H1 (cell line): Measurements from ENCODE around the gene LRRN1. TPM values are rescaled to one million over a fixed set of nuclear protein-coding genes. Genes with fewer than 3 reads are reported as not detected.

Experiments
- CTCF ChIA-PET: fragments of 300-600 bp; sonication (Branson Sonifier 250); formaldehyde crosslinking; loops from one replicate; lab custom pipeline; 2021; ENCODE audit not compliant: partially characterized antibody; lab: Charles Lee
- POLR2A ChIA-PET: fragments of 300-600 bp; sonication (Branson Sonifier 250); formaldehyde crosslinking; loops from one replicate; lab custom pipeline; 2021; ENCODE audit warnings: inconsistent platforms; ENCODE audit not compliant: partially characterized antibody; lab: Charles Lee
- DNase-seq, 2 experiments: peaks; one replicate each; pipeline versions ENCODE4 v3.0.0 to v3.0.0-alpha.2; 2010 to 2022; ENCODE audit warnings: low spot score in 2 of 2, low read depth in 1 of 2, mixed read lengths in 1 of 2
- FAIRE-seq: peaks from 2 replicates; lab custom pipeline; 2011; peaks lifted over from hg19 to GRCh38; lab: Jason Lieb, UNC
- H2AFZ ChIP-seq: 2 replicates; pipeline ENCODE4 v1.8.1; 2012; ENCODE audit warnings: low read length, inconsistent platforms
- H2AK5ac ChIP-seq: 2 replicates; pipeline ENCODE4 v1.6.1; 2013; ENCODE audit warnings: low read depth, low read length
- H2BK120ac ChIP-seq: replicated peaks from 2 replicates; pipeline ENCODE3; 2013; ENCODE audit warnings: low read depth, low read length, inconsistent platforms
- H2BK12ac ChIP-seq: 2 replicates; pipeline ENCODE4 v1.6.1; 2013; ENCODE audit warnings: low read depth, low read length
- H2BK15ac ChIP-seq: 2 replicates; pipeline ENCODE4 v1.6.1; 2013; ENCODE audit warnings: low read length
- H2BK20ac ChIP-seq: 2 replicates; pipeline ENCODE4 v1.6.1; 2013; ENCODE audit warnings: low read length
- H2BK5ac ChIP-seq: 2 replicates; pipeline ENCODE4 v1.6.1; 2013; ENCODE audit warnings: low read depth, low read length
- H3K14ac ChIP-seq: 2 replicates; pipeline ENCODE4 v1.6.1; 2013; ENCODE audit warnings: inconsistent platforms; ENCODE audit not compliant: insufficient read length
- H3K18ac ChIP-seq: 2 replicates; pipeline ENCODE4 v1.6.1; 2013; ENCODE audit warnings: low read length; ENCODE audit errors: extremely low read depth
- H3K23ac ChIP-seq: 2 replicates; pipeline ENCODE4 v1.6.1; 2013; ENCODE audit warnings: inconsistent platforms; ENCODE audit not compliant: insufficient read length
- H3K23me2 ChIP-seq: 2 replicates; pipeline ENCODE4 v1.6.1; 2013; ENCODE audit warnings: low read depth, low read length
- H3K27ac ChIP-seq: 2 replicates; pipeline ENCODE4 v1.6.1; 2011; ENCODE audit warnings: low read depth, low read length, inconsistent platforms
- H3K27me3 ChIP-seq, 4 experiments: replicated peaks in 1 of 4; 1 replicate in 1 of 4; 2 replicates in 3 of 4; pipeline versions ENCODE4 v1.6.1 to v1.8.1; 2011 to 2013; ENCODE audit warnings: low read length in 3 of 4, mild to moderate bottlenecking in 3 of 4, inconsistent platforms in 2 of 4, mixed read lengths in 2 of 4, moderate library complexity in 1 of 4; ENCODE audit not compliant: control insufficient read depth in 3 of 4, insufficient read depth in 3 of 4; ENCODE audit errors: extremely low read depth in 1 of 4
- H3K36me3 ChIP-seq, 4 experiments: 2 replicates each; pipeline versions ENCODE4 v1.6.1 to v1.8.1; 2011 to 2013; ENCODE audit warnings: mild to moderate bottlenecking in 4 of 4, low read length in 3 of 4, moderate library complexity in 2 of 4, control low read depth in 1 of 4, inconsistent platforms in 1 of 4; ENCODE audit not compliant: insufficient read depth in 4 of 4, control insufficient read depth in 2 of 4
- H3K4ac ChIP-seq: replicated peaks from 2 replicates; pipeline ENCODE3; 2013; ENCODE audit warnings: low read length, low read depth, mixed read lengths, inconsistent platforms; ENCODE audit not compliant: insufficient read length
- H3K4me1 ChIP-seq, 4 experiments: replicated peaks in 1 of 4; 1 replicate in 1 of 4; 2 replicates in 3 of 4; pipeline versions ENCODE4 v1.6.1 to v1.8.1; 2011 to 2013; ENCODE audit warnings: low read length in 3 of 4, inconsistent platforms in 2 of 4, mixed read lengths in 1 of 4; ENCODE audit not compliant: insufficient read depth in 4 of 4, control insufficient read depth in 3 of 4
- H3K4me2 ChIP-seq, 2 experiments: 2 replicates each; pipeline versions ENCODE4 v1.6.1 to v1.8.1; 2011 to 2013; ENCODE audit warnings: low read depth in 2 of 2, low read length in 2 of 2, control low read depth in 1 of 2, inconsistent platforms in 1 of 2, mild to moderate bottlenecking in 1 of 2; ENCODE audit not compliant: insufficient read depth in 1 of 2
- H3K4me3 ChIP-seq, 4 experiments: fragments of 200-600, 300-600 bp in 1 of 4; sonication (generic), shearing (Covaris generic), sonication (Bioruptor Twin) in 1 of 4; 2 replicates each; pipeline versions ENCODE4 v1.5.1 to v1.8.1; 2011 to 2016; ENCODE audit warnings: low read length in 4 of 4, low read depth in 3 of 4, control low read depth in 2 of 4, inconsistent platforms in 2 of 4, mild to moderate bottlenecking in 2 of 4, mixed read lengths in 1 of 4, moderate library complexity in 1 of 4; ENCODE audit not compliant: insufficient read depth in 2 of 4; ENCODE audit errors: extremely low read depth in 1 of 4
- H3K56ac ChIP-seq: replicated peaks from 2 replicates; pipeline ENCODE3; 2013; ENCODE audit warnings: low read depth, mild to moderate bottlenecking, mixed read lengths, low read length, inconsistent platforms; ENCODE audit not compliant: insufficient read length
- H3K79me1 ChIP-seq: 2 replicates; pipeline ENCODE4 v1.6.1; 2013; ENCODE audit warnings: low read depth, low read length, control low read depth
- H3K79me2 ChIP-seq, 2 experiments: 2 replicates each; pipeline versions ENCODE4 v1.6.1 to v1.8.1; 2012 to 2013; ENCODE audit warnings: low read length in 2 of 2, mild to moderate bottlenecking in 2 of 2, inconsistent platforms in 1 of 2; ENCODE audit not compliant: insufficient read depth in 2 of 2, control insufficient read depth in 1 of 2
- H3K9ac ChIP-seq, 4 experiments: replicated peaks in 1 of 4; 1 replicate in 1 of 4; 2 replicates in 3 of 4; pipeline versions ENCODE4 v1.6.1 to v1.8.1; 2011 to 2013; ENCODE audit warnings: low read depth in 3 of 4, low read length in 3 of 4, control low read depth in 2 of 4, mild to moderate bottlenecking in 2 of 4, moderate library complexity in 2 of 4, inconsistent platforms in 1 of 4; ENCODE audit errors: extremely low read depth in 1 of 4
- H3K9me3 ChIP-seq, 2 experiments: 2 replicates each; pipeline versions ENCODE4 v1.6.1 to v1.8.1; 2012 to 2013; ENCODE audit warnings: mild to moderate bottlenecking in 2 of 2, moderate library complexity in 2 of 2, control low read depth in 1 of 2, inconsistent platforms in 1 of 2, low read depth in 1 of 2, low read length in 1 of 2, mixed read lengths in 1 of 2; ENCODE audit not compliant: insufficient read depth in 2 of 2
- H4K20me1 ChIP-seq, 2 experiments: replicated peaks in 1 of 2; 2 replicates each; pipeline versions ENCODE3 to v1.8.1; 2011 to 2013; ENCODE audit warnings: inconsistent platforms in 2 of 2, low read length in 2 of 2, mild to moderate bottlenecking in 1 of 2; ENCODE audit not compliant: insufficient read depth in 2 of 2, control insufficient read depth in 1 of 2
- H4K5ac ChIP-seq: 2 replicates; pipeline ENCODE4 v1.6.1; 2013; ENCODE audit warnings: low read length, low read depth, mixed read lengths, inconsistent platforms; ENCODE audit not compliant: insufficient read length
- H4K8ac ChIP-seq: 2 replicates; pipeline ENCODE4 v1.8.0; 2013; ENCODE audit warnings: mild to moderate bottlenecking, moderate library complexity, low read length, inconsistent platforms; ENCODE audit not compliant: insufficient read depth; ENCODE audit errors: extremely low read depth
- H4K91ac ChIP-seq: replicated peaks from 2 replicates; pipeline ENCODE3; 2013; ENCODE audit warnings: low read length, mixed read lengths, inconsistent platforms; ENCODE audit not compliant: insufficient read length
- CEBPB ChIP-seq: IDR thresholded peaks from 2 replicates; pipeline ENCODE4 v1.6.1; 2012; ENCODE audit warnings: low read depth, low read length
- JUN ChIP-seq: IDR thresholded peaks from 2 replicates; pipeline ENCODE4 v1.6.1; 2011; ENCODE audit warnings: low read depth, mild to moderate bottlenecking, improper control_type of control experiment, low read length
- KDM4A ChIP-seq: IDR thresholded peaks from one replicate; pipeline ENCODE4 v1.7.1; 2012; ENCODE audit warnings: low read depth, mild to moderate bottlenecking, moderate library complexity, low read length, inconsistent platforms; ENCODE audit not compliant: severe bottlenecking
- WGBS, 2 experiments: shearing (Covaris generic) in 1 of 2; methylation state at CpG; one replicate each; pipeline versions ENCODE4 v1.1.6 to v1.1.7; 2013 to 2015; ENCODE audit warnings: low lambda C conversion rate in 2 of 2, mixed read lengths in 2 of 2, inconsistent platforms in 1 of 2, low coverage in 1 of 2, missing lambda C conversion rate in 1 of 2; ENCODE audit not compliant: insufficient replicate concordance in 2 of 2, insufficient coverage in 1 of 2, insufficient read length in 1 of 2; ENCODE audit errors: extremely low coverage in 1 of 2, missing lambda C conversion rate in 1 of 2; 5-methylcytosine and 5-hydroxymethylcytosine counted together
- polyA plus RNA-seq, 7 experiments: library from polyadenylated mRNA; depleted of rRNA in 3 of 7; stranded (reverse) in 5 of 7; unstranded in 2 of 7; fragments of >200 nt in 5 of 7; fragments of 200-250 nt in 2 of 7; gene quantifications; 1 replicate in 5 of 7; 2 replicates in 1 of 7; 4 replicates in 1 of 7; pipeline versions ENCODE4 v1.2.1 to v1.2.3, GENCODE V29; 2011 to 2013; ENCODE audit warnings: missing spikeins in 2 of 7, mixed read lengths in 2 of 7
- total RNA-seq: library from RNA; stranded (reverse); fragmentation: NEBNext Ultra II Directional; extraction: Animal tissue kit (Norgen Biotek cat#: 25700); gene quantifications from 2 replicates; pipeline ENCODE4 v1.2.1, GENCODE V29; 2021

The LRRN1 gene
- total and polyA plus RNA-seq, 2 of the 8 experiments (the other 6 are each of a cell fraction or from before 2014, with no cell fraction given): 159 to 199 TPM

- Histone ChIP-seq H2BK20ac (no peak overlapping the region), H2BK120ac (no peak overlapping the region), H3K4ac (no peak overlapping the region), H3K23me2 (no peaks in the 10 kb centered on the region), H2BK15ac (no peak overlapping the region), H3K79me1 (no peaks in the 10 kb centered on the region), H4K20me1 (no peaks in the 10 kb centered on the region), H4K5ac (no peak overlapping the region), H4K91ac (no peak overlapping the region), H3K4me2 (no peak overlapping the region), H2BK5ac (no peak overlapping the region), H3K9ac (no peak overlapping the region), H3K18ac (no peak overlapping the region), H3K27ac (no peak overlapping the region), H2BK12ac (no peak overlapping the region), H4K8ac (no peak overlapping the region), H3K9me3 (peaks cover 7% of the 10 kb centered on the region in 2 experiments; a peak in 2 of 4 replicates), H3K56ac (no peak overlapping the region), H2AK5ac (no peak overlapping the region), H3K4me3 (no peak overlapping the region), H3K23ac (no peak overlapping the region), H3K14ac (no peak overlapping the region), H2AFZ (no peak overlapping the region), H3K36me3 (no peaks in the 10 kb centered on the region), H3K27me3 (no peaks in the 10 kb centered on the region), H3K79me2 (no peaks in the 10 kb centered on the region), H3K4me1 (no peaks in the 10 kb centered on the region)
- WGBS, 2 experiments: 91% methylated on average over 4 of the region's 4 CpGs; no CpG with 5 or more reads in 1 of the 2 experiments
- POLR2A ChIA-PET: no interaction called here
- CTCF ChIA-PET: no interaction called here
- no peak for FAIRE-seq
- DNase-seq: no peak
- TF ChIP-seq KDM4A (no peak), JUN (no peak), CEBPB (no peak)
Measured at GRCh38 chr3:3776607-3777006, 22.6 kb upstream of the LRRN1 start.
